ENCODE data around the gene PBRM1. TPM values are rescaled to one million over a fixed set of nuclear protein-coding genes. Genes with fewer than 3 reads are reported as not detected.

PBRM1 gene
- total and polyA plus RNA-seq, 2 of the 13 experiments (the other 11 are each of a cell fraction or from before 2014, with no cell fraction given), result 10.9 to 33.2 TPM

DNA sequence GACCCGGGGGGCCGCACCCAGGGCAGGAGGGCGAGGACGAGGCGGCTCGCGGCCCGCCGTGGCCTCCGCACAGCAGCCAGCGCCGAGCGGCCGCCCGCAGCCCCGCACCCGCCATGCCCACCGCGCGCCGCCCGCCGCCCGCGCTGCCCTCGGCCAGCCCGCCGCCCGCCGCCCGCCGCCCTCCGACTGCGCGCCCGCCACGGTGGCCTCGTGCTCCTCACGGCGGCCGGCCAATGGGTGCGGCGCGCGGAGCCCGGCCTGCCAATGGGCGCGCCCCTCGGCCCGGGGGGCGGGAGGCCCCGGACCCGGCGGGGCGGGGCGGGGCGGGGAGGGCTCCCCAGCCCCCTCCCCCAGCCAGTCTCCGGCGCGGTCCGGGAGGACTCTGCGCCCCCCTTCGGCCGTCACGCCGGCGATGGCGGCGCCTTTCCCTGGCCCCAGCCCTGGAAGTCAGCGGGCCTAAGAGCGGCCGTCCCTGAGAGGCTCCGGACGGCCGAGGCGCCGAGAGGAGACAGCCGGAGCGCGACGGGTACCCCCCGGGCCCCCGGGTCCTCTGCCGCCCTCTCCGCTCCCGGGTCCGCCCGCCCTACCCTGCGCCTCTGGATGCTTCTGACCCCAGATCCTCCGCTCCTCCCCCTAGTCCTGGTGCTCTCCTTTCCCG is 152.0 kb downstream of the PBRM1 start, which contains the start of gene NT5DC2 (continued):
- TF ChIP-seq LCORL (IDR thresholded peaks at IDR 0.05) (no peak), LCORL (CRISPR knock-in tag; IDR thresholded peaks at IDR 0.05) (peak; percentile 13; the same call in 1 of the 2 replicates), CERS6 (CRISPR knock-in tag; IDR thresholded peaks at IDR 0.05) (no peak), GABPB1 (CRISPR knock-in tag; IDR thresholded peaks at IDR 0.05) (peak; percentile 44; the same call in 1 of the 2 replicates), CHD2 (IDR thresholded peaks at IDR 0.05; ENCODE audit: low read depth, low read length) (no peak), ZNF251 (CRISPR knock-in tag; IDR thresholded peaks at IDR 0.05) (no peak), NBN (conservative IDR thresholded peaks at IDR 0.05) (no peak), ZBTB42 (CRISPR knock-in tag; IDR thresholded peaks at IDR 0.05) (no peak), ZKSCAN5 (CRISPR knock-in tag; IDR thresholded peaks at IDR 0.05) (no peak), FOXC1 (CRISPR knock-in tag; IDR thresholded peaks at IDR 0.05; ENCODE audit: borderline replicate concordance) (0 out of 2 replicates have a peak, but pooled peaks have one; percentile 22), ZNF430 (CRISPR knock-in tag; IDR thresholded peaks at IDR 0.05) (peak; percentile 90), ZNF30 (CRISPR knock-in tag; IDR thresholded peaks at IDR 0.05) (0 out of 2 replicates have a peak, but pooled peaks have one; percentile 82), KLF12 (CRISPR knock-in tag; IDR thresholded peaks at IDR 0.05; ENCODE audit: borderline replicate concordance) (peak; percentile 36; the same call in 1 of the 2 replicates), HES4 (CRISPR knock-in tag; IDR thresholded peaks at IDR 0.05; ENCODE audit: borderline replicate concordance) (peak; percentile 96), ZNF775 (CRISPR knock-in tag; IDR thresholded peaks at IDR 0.05; ENCODE audit: borderline replicate concordance) (no peak), YEATS4 (CRISPR knock-in tag; IDR thresholded peaks at IDR 0.05; ENCODE audit: borderline replicate concordance) (peak; percentile 46; the same call in 1 of the 2 replicates), ETV6 (CRISPR knock-in tag; conservative IDR thresholded peaks at IDR 0.05) (no peak), THAP11 (CRISPR knock-in tag; IDR thresholded peaks at IDR 0.05) (peak; percentile 23; the same call in 1 of the 2 replicates), THAP9 (CRISPR knock-in tag; IDR thresholded peaks at IDR 0.05; ENCODE audit: borderline replicate concordance) (0 out of 2 replicates have a peak, but pooled peaks have one; percentile 14)
- TF ChIP-seq, protein P1, sequence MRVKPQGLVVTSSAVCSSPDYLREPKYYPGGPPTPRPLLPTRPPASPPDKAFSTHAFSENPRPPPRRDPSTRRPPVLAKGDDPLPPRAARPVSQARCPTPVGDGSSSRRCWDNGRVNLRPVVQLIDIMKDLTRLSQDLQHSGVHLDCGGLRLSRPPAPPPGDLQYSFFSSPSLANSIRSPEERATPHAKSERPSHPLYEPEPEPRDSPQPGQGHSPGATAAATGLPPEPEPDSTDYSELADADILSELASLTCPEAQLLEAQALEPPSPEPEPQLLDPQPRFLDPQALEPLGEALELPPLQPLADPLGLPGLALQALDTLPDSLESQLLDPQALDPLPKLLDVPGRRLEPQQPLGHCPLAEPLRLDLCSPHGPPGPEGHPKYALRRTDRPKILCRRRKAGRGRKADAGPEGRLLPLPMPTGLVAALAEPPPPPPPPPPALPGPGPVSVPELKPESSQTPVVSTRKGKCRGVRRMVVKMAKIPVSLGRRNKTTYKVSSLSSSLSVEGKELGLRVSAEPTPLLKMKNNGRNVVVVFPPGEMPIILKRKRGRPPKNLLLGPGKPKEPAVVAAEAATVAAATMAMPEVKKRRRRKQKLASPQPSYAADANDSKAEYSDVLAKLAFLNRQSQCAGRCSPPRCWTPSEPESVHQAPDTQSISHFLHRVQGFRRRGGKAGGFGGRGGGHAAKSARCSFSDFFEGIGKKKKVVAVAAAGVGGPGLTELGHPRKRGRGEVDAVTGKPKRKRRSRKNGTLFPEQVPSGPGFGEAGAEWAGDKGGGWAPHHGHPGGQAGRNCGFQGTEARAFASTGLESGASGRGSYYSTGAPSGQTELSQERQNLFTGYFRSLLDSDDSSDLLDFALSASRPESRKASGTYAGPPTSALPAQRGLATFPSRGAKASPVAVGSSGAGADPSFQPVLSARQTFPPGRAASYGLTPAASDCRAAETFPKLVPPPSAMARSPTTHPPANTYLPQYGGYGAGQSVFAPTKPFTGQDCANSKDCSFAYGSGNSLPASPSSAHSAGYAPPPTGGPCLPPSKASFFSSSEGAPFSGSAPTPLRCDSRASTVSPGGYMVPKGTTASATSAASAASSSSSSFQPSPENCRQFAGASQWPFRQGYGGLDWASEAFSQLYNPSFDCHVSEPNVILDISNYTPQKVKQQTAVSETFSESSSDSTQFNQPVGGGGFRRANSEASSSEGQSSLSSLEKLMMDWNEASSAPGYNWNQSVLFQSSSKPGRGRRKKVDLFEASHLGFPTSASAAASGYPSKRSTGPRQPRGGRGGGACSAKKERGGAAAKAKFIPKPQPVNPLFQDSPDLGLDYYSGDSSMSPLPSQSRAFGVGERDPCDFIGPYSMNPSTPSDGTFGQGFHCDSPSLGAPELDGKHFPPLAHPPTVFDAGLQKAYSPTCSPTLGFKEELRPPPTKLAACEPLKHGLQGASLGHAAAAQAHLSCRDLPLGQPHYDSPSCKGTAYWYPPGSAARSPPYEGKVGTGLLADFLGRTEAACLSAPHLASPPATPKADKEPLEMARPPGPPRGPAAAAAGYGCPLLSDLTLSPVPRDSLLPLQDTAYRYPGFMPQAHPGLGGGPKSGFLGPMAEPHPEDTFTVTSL (CRISPR knock-in tag; IDR thresholded peaks at IDR 0.05; ENCODE audit: borderline replicate concordance), result 0 out of 2 replicates have a peak, but pooled peaks have one; percentile 39
